HepG2 (cell line): ENCODE data around the gene RSBN1L.

Source experiments
- HNRNPK ChIP-seq: fragments of 200-400 bp; formaldehyde crosslinking; IDR thresholded peaks from 2 replicates; pipeline ENCODE4 v1.6.1; 2018; ENCODE audit warnings: low read length, low read depth, moderate library complexity, mild to moderate bottlenecking; ENCODE audit not compliant: poor library complexity, severe bottlenecking
- SMC3 ChIP-seq: IDR thresholded peaks from 2 replicates; pipeline ENCODE4 v1.6.1; 2011; ENCODE audit warnings: low read length, improper control_type of control experiment
- SRSF9 ChIP-seq: fragments of 200-400 bp; formaldehyde crosslinking; IDR thresholded peaks from 2 replicates; pipeline ENCODE4 v1.6.1; 2018; ENCODE audit warnings: borderline replicate concordance, mild to moderate bottlenecking, low read depth, low read length; ENCODE audit not compliant: insufficient read depth, poor library complexity, severe bottlenecking
- TF ChIP-seq, protein P1 (sequence below): sonication (generic); formaldehyde crosslinking; IDR thresholded peaks from 2 replicates; pipeline ENCODE4 v1.5.0; 2020; ENCODE audit warnings: mild to moderate bottlenecking, missing genetic modification reagents, moderate library complexity

GRCh38 chr7:77813180-77813579 lies 116.9 kb downstream of the RSBN1L start:
- TF ChIP-seq, protein P1, sequence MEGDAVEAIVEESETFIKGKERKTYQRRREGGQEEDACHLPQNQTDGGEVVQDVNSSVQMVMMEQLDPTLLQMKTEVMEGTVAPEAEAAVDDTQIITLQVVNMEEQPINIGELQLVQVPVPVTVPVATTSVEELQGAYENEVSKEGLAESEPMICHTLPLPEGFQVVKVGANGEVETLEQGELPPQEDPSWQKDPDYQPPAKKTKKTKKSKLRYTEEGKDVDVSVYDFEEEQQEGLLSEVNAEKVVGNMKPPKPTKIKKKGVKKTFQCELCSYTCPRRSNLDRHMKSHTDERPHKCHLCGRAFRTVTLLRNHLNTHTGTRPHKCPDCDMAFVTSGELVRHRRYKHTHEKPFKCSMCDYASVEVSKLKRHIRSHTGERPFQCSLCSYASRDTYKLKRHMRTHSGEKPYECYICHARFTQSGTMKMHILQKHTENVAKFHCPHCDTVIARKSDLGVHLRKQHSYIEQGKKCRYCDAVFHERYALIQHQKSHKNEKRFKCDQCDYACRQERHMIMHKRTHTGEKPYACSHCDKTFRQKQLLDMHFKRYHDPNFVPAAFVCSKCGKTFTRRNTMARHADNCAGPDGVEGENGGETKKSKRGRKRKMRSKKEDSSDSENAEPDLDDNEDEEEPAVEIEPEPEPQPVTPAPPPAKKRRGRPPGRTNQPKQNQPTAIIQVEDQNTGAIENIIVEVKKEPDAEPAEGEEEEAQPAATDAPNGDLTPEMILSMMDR (CRISPR knock-in tag), result no peak
- TF ChIP-seq HNRNPK (no peak), SMC3 (no peak), SRSF9 (no peak)
